CD4-positive, CD25-positive, alpha-beta regulatory T cell (primary cell): ENCODE results near the gene PGM3. TPM values are rescaled to one million over a fixed set of nuclear protein-coding genes. Genes with fewer than 3 reads are reported as not detected.
A peak's percentile ranks its signal among the peaks of the same experiment; 100 is the strongest.

ENCODE experiments used
- ATAC-seq, 2 donors: fragments of 150-1000 bp; cut with Tn5 transposase; one replicate each; pipeline ENCODE4 v1.10.0; 2021; ENCODE audit warnings: low read depth in 2 of 2, moderate number of reproducible peaks in 2 of 2, moderate library complexity in 1 of 2
- DNase-seq, 3 donors: peaks; one replicate each; pipeline versions ENCODE4 v3.0.0 to v3.0.0-alpha.2; 2012 to 2022; ENCODE audit warnings: mixed read lengths in 1 of 3
- H3K27ac ChIP-seq: one replicate; pipeline ENCODE4 v1.7.0; 2013; ENCODE audit warnings: mild to moderate bottlenecking, low read length; ENCODE audit not compliant: insufficient read depth, poor library complexity, severe bottlenecking
- H3K27me3 ChIP-seq: one replicate; pipeline ENCODE4 v1.7.0; 2013; ENCODE audit warnings: low read length; ENCODE audit not compliant: control insufficient read depth, insufficient read depth
- H3K36me3 ChIP-seq: one replicate; pipeline ENCODE4 v1.7.0; 2013; ENCODE audit warnings: mild to moderate bottlenecking, low read length, moderate library complexity; ENCODE audit not compliant: control insufficient read depth, insufficient read depth
- H3K4me1 ChIP-seq: 2 replicates; pipeline ENCODE4 v1.7.0; 2013; ENCODE audit warnings: mild to moderate bottlenecking, low read length; ENCODE audit not compliant: insufficient read depth, control insufficient read depth, poor library complexity, severe bottlenecking
- H3K4me3 ChIP-seq: one replicate; pipeline ENCODE4 v1.7.0; 2013; ENCODE audit warnings: low read depth, mild to moderate bottlenecking, low read length, moderate library complexity
- H3K9me3 ChIP-seq, 2 experiments: 1 replicate in 1 of 2; 2 replicates in 1 of 2; pipeline ENCODE4 v1.7.0; 2013; ENCODE audit warnings: low read length in 2 of 2, mild to moderate bottlenecking in 1 of 2, moderate library complexity in 1 of 2; ENCODE audit not compliant: control insufficient read depth in 2 of 2
- H3K27ac Mint-ChIP-seq, 3 donors: one replicate each; pipeline ENCODE4 v1.8.0; 2020 to 2022; ENCODE audit warnings: mild to moderate bottlenecking in 3 of 3, mixed read lengths in 3 of 3, moderate library complexity in 2 of 3
- H3K27me3 Mint-ChIP-seq: one replicate; pipeline ENCODE4 v1.8.0; 2022; ENCODE audit warnings: mild to moderate bottlenecking, mixed read lengths
- H3K36me3 Mint-ChIP-seq: one replicate; pipeline ENCODE4 v1.8.0; 2020; ENCODE audit warnings: mixed read lengths
- H3K4me1 Mint-ChIP-seq, 4 donors: one replicate each; pipeline ENCODE4 v1.8.0; 2020 to 2022; ENCODE audit warnings: mixed read lengths in 4 of 4, mild to moderate bottlenecking in 1 of 4
- H3K4me3 Mint-ChIP-seq, 4 donors: one replicate each; pipeline ENCODE4 v1.8.0; 2020 to 2022; ENCODE audit warnings: mild to moderate bottlenecking in 4 of 4, mixed read lengths in 4 of 4, moderate library complexity in 3 of 4
- H3K9me3 Mint-ChIP-seq, 7 donors: one replicate each; pipeline ENCODE4 v1.8.0; 2020 to 2022; ENCODE audit warnings: mixed read lengths in 7 of 7, mild to moderate bottlenecking in 3 of 7, moderate library complexity in 2 of 7
- polyA plus RNA-seq, 4 donors: library from polyadenylated mRNA; unstranded; fragments of 300-500 nt; fragmentation: Illumina TruSeq; gene quantifications; one replicate each; pipeline ENCODE4 v1.2.3, GENCODE V29; 2021
- total RNA-seq: library from RNA; stranded (reverse); gene quantifications from one replicate; pipeline ENCODE4 v1.2.3, GENCODE V29; 2022

The PGM3 gene
- total and polyA plus RNA-seq, 5 donors from 2014 or later = 6.4 to 15.8 (median 7.5) TPM

- no peaks in the 10 kb centered on the region for H3K4me1 Mint-ChIP-seq
- H3K27ac ChIP-seq = no peak overlapping the region
- DNase-seq = no peak
- no peak overlapping the region for H3K27ac Mint-ChIP-seq
- H3K36me3 Mint-ChIP-seq = peaks cover 43% of the 10 kb centered on the region
- H3K4me1 ChIP-seq = no peaks in the 10 kb centered on the region
- H3K27me3 Mint-ChIP-seq = no peaks in the 10 kb centered on the region
- H3K27me3 ChIP-seq = no peaks in the 10 kb centered on the region
- H3K9me3 ChIP-seq = no peaks in the 10 kb centered on the region
- ATAC-seq = no peak
- no peak overlapping the region for H3K4me3 ChIP-seq
- no peak overlapping the region for H3K4me3 Mint-ChIP-seq
- H3K36me3 ChIP-seq = peaks cover 70% of the 10 kb centered on the region
- H3K9me3 Mint-ChIP-seq = no peaks in the 10 kb centered on the region
Observed at GRCh38 chr6:83153883-83154521, 39.1 kb downstream of the PGM3 start.

DNA sequence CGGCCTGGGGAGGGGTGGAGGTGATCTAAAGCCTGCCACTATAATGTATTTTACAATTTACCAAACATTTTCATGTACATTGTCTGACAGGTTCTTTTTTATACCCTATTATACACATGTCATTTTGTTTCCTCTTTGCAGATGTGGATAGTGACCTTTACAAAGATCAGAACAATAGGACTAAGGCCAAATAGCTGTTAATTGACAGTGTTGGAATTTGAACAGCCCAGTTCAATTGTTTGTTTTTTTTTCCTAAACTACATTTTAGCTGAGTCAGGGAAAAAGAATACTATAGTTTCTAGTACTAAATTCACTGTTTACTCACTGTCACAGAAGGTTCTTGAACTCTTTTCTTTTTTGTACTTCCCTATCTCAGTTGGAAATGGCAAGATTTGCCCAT lies 40.2 kb downstream of the PGM3 start:
- H3K36me3 Mint-ChIP-seq = peaks cover 47% of the 10 kb centered on the region

DNA sequence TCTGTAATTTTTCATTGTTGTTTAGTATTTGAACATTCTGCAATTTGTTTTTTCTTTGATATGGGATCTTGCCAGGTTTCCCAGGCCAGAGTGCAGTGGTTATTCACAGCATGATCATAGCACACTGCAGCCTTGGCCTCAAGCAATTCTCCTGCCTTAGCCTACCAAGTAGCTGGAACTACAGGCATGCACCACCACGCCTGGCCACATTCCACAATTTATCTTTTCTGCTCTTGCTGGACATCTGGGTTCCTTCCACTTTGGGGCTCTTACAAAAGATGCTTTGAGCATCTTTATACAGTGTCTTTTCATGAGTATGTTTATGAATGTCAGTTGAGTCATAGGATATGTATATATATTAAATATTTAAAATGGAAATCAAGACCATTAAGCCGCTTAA lies 42.0 kb downstream of the PGM3 start:
- Mint-ChIP-seq H3K27ac (no peak overlapping the region), H3K36me3 (peaks cover 40% of the 10 kb centered on the region), H3K4me1 (no peaks in the 10 kb centered on the region), H3K9me3 (no peaks in the 10 kb centered on the region), H3K4me3 (no peak overlapping the region), H3K27me3 (no peaks in the 10 kb centered on the region)
- H3K4me1 ChIP-seq = no peaks in the 10 kb centered on the region
- no peaks in the 10 kb centered on the region for H3K27me3 ChIP-seq
- H3K4me3 ChIP-seq = no peak overlapping the region
- no peak overlapping the region for H3K27ac ChIP-seq
- peaks cover 68% of the 10 kb centered on the region for H3K36me3 ChIP-seq
- no peaks in the 10 kb centered on the region for H3K9me3 ChIP-seq
- ATAC-seq (no peak), DNase-seq (no peak)

More for the DNA sequence above, 40.2 kb downstream of the PGM3 start:
- H3K27me3 ChIP-seq = no peaks in the 10 kb centered on the region
- H3K9me3 Mint-ChIP-seq = no peaks in the 10 kb centered on the region
- H3K36me3 ChIP-seq = peaks cover 63% of the 10 kb centered on the region
- no peaks in the 10 kb centered on the region for H3K9me3 ChIP-seq
- H3K4me1 ChIP-seq = no peaks in the 10 kb centered on the region
- H3K4me1 Mint-ChIP-seq = no peaks in the 10 kb centered on the region
- no peak overlapping the region for H3K4me3 ChIP-seq
- H3K4me3 Mint-ChIP-seq = peak overlapping the region in 1 of 4 donors; percentile 27
- no peak overlapping the region for H3K27ac ChIP-seq
- no peak overlapping the region for H3K27ac Mint-ChIP-seq
- ATAC-seq (no peak), DNase-seq (no peak)
- H3K27me3 Mint-ChIP-seq = no peaks in the 10 kb centered on the region

- ATAC-seq (no peak), DNase-seq (no peak)
- Mint-ChIP-seq H3K9me3 (no peaks in the 10 kb centered on the region), H3K27me3 (no peaks in the 10 kb centered on the region), H3K4me1 (peaks cover 0 to 10% (median 1%) of the 10 kb centered on the region in 4 donors), H3K4me3 (no peak overlapping the region), H3K36me3 (peaks cover 39% of the 10 kb centered on the region), H3K27ac (no peak overlapping the region)
- Histone ChIP-seq H3K4me3 (no peak overlapping the region), H3K27ac (no peak overlapping the region), H3K27me3 (no peaks in the 10 kb centered on the region), H3K4me1 (no peaks in the 10 kb centered on the region), H3K9me3 (no peaks in the 10 kb centered on the region), H3K36me3 (peaks cover 44% of the 10 kb centered on the region)
Observed at GRCh38 chr6:83138758-83139157, 54.3 kb downstream of the PGM3 start.

DNA sequence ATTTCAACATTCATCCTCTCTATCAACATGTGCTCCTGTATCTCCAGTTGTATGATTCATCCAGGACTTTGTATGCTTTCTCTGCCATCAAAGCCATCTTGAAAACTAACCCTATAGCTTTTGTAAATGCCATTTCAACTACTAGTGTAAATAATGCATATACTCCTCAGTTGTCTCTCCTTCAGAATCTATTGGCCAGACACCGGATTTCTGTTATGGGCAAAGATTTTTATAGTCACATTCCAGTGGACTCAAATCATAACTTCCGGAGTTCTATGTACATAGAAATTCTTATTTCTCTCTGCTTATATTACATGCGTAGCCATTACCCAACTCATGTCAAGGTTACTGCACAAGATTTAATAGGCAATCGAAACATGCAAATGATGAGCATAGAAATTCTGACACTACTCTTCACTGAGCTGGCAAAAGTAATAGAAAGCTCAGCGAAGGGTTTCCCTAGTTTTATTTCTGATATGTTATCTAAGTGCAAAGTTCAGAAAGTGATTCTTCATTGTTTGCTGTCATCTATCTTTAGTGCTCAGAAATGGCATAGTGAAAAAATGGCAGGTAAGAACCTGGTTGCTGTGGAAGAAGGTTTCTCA lies 54.8 kb downstream of the PGM3 start:
- peaks cover 0 to 10% (median 1%) of the 10 kb centered on the region in 4 donors for H3K4me1 Mint-ChIP-seq
- no peak overlapping the region for H3K27ac ChIP-seq
- H3K27ac Mint-ChIP-seq = no peak overlapping the region
- no peak for ATAC-seq
- no peak overlapping the region for H3K4me3 Mint-ChIP-seq
- H3K36me3 ChIP-seq = peaks cover 40% of the 10 kb centered on the region
- no peaks in the 10 kb centered on the region for H3K9me3 ChIP-seq
- no peak overlapping the region for H3K4me3 ChIP-seq
- H3K4me1 ChIP-seq = no peaks in the 10 kb centered on the region
- no peaks in the 10 kb centered on the region for H3K9me3 Mint-ChIP-seq
- no peaks in the 10 kb centered on the region for H3K27me3 Mint-ChIP-seq
- DNase-seq = no peak
- H3K36me3 Mint-ChIP-seq = peaks cover 34% of the 10 kb centered on the region
- no peaks in the 10 kb centered on the region for H3K27me3 ChIP-seq

DNA sequence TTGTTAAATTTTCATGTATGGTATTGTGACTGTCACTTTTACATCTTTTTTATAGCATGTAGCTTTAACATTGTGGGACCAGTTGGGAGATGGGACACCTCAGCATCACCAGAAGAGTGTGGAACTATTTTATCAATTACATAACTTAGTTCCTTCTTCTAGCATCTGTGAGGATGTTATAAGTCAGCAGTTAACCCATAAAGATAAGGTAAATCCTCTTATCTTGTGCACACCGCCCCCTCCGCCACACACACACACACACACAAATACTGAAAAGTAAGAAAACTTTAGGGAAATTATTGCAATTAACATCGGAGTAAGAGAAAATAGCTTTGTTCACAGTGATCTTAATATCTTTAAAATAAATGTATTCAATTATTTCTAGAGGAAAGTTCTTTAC lies 60.9 kb downstream of the PGM3 start:
- Mint-ChIP-seq H3K36me3 (peaks cover 43% of the 10 kb centered on the region), H3K4me1 (no peaks in the 10 kb centered on the region), H3K4me3 (no peak overlapping the region), H3K9me3 (no peaks in the 10 kb centered on the region), H3K27ac (no peak overlapping the region), H3K27me3 (no peaks in the 10 kb centered on the region)
- Histone ChIP-seq H3K4me3 (no peak overlapping the region), H3K36me3 (peaks cover 63% of the 10 kb centered on the region), H3K27me3 (no peaks in the 10 kb centered on the region), H3K27ac (no peak overlapping the region), H3K4me1 (no peaks in the 10 kb centered on the region), H3K9me3 (no peaks in the 10 kb centered on the region)
- ATAC-seq = no peak
- DNase-seq = no peak

- no peak overlapping the region for H3K27ac ChIP-seq
- no peaks in the 10 kb centered on the region for H3K4me1 ChIP-seq
- peaks cover 60% of the 10 kb centered on the region for H3K36me3 Mint-ChIP-seq
- no peaks in the 10 kb centered on the region for H3K27me3 ChIP-seq
- H3K27me3 Mint-ChIP-seq = no peaks in the 10 kb centered on the region
- H3K4me3 Mint-ChIP-seq = no peak overlapping the region
- H3K36me3 ChIP-seq = peaks cover 82% of the 10 kb centered on the region
- H3K4me1 Mint-ChIP-seq = no peaks in the 10 kb centered on the region
- no peaks in the 10 kb centered on the region for H3K9me3 Mint-ChIP-seq
- DNase-seq (no peak), ATAC-seq (no peak)
- H3K9me3 ChIP-seq = no peaks in the 10 kb centered on the region
- H3K27ac Mint-ChIP-seq = no peak overlapping the region
- H3K4me3 ChIP-seq = no peak overlapping the region
Observed at GRCh38 chr6:83127976-83128375, 65.1 kb downstream of the PGM3 start.

- no peaks in the 10 kb centered on the region for H3K4me1 ChIP-seq
- peak overlapping the region in 1 of 3 donors; percentile 47 for H3K27ac Mint-ChIP-seq
- H3K9me3 Mint-ChIP-seq = no peaks in the 10 kb centered on the region
- H3K27ac ChIP-seq = no peak overlapping the region
- H3K36me3 ChIP-seq = peaks cover 82% of the 10 kb centered on the region
- H3K36me3 Mint-ChIP-seq = peaks cover 57% of the 10 kb centered on the region
- H3K4me3 Mint-ChIP-seq = no peak overlapping the region
- no peaks in the 10 kb centered on the region for H3K27me3 ChIP-seq
- no peaks in the 10 kb centered on the region for H3K27me3 Mint-ChIP-seq
- no peaks in the 10 kb centered on the region for H3K9me3 ChIP-seq
- ATAC-seq = no peak
- no peaks in the 10 kb centered on the region for H3K4me1 Mint-ChIP-seq
- no peak for DNase-seq
- no peak overlapping the region for H3K4me3 ChIP-seq
Observed at GRCh38 chr6:83127258-83127657, 65.8 kb downstream of the PGM3 start.
